ENCODE measurements around the gene GIT1.

GIT1 gene

GRCh38 chr17:29589524-29590410, at the start of gene GIT1:
Gene GIT1 (minus strand): TSS chr17:29589648. CDS start chr17:29589378, 270 bp downstream.
- DNase-seq, result peak in 50 of 58 donors; percentile 43 to 90 (median 76)

DNA sequence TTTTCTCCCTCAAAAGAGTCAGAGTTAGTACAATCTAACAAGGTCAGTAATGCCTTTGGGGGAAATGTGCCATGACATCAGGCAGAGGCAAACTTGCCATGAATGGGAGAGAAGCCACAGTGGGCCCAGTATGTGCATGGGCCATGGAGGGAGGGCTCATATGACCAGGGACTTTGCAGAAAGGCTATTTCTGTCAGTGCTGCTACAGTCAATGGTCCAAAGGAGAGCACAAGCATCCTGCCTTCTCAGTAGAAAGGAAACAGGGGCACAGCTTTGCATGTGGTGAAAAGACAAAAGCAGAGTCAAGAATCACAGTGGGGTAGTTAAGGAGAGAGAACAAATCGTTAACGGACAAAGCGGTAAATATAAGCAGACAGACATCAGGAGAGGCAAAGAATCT, 44.4 kb upstream of the GIT1 start:
- DNase-seq, result peak in 1 of 58 donors; percentile 9

GRCh38 chr17:29630630-29631193, 41.3 kb upstream of the GIT1 start:
- no peak for DNase-seq

DNA sequence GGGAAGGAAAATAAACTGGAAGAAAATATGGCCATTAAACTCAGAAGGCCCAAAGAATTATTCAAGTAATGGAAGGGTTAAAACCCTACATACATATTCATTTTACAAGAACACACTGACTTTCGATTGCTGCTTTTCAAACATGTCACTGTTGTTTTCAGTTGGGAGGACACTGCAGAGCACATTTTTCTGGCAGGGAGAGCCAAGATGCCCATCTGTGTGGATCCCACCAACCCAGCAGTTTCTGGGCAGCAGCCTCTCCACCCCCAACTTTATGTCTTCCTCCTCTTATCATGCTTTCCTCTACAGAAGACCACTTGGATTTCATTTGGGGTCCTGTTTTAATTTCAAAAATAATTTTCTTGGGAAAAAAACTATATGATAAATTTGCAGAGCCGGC, 40.4 kb upstream of the GIT1 start:
- no peak for DNase-seq

DNA sequence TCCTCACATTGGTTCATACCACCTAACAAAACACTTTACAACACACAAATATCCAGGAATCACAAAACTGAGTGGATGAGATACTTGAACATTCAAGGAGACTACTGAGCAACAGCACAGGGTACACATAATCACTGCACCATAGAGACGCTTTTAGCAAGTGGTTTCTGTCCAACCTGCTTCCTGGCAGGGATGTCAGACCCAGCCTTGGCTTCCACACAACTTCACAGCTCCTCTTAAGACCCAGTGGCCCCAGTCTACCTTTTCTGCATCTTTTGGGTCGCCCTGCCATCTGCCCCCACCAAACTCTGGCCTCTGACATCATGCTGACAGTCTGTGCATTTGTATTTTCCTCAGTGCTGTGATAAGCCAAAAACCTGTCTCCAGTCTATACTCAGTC, 39.2 kb upstream of the GIT1 start:
- peak in 1 of 58 donors; percentile 27 for DNase-seq

- DNase-seq, result no peak
Observed at GRCh38 chr17:29627951-29628350, 38.5 kb upstream of the GIT1 start.

GRCh38 chr17:29625037-29625750, 35.7 kb upstream of the GIT1 start:
- peak in 32 of 58 donors; percentile 15 to 78 (median 45) for DNase-seq

- no peak for DNase-seq
Observed at GRCh38 chr17:29624586-29624985, 35.1 kb upstream of the GIT1 start.

DNA sequence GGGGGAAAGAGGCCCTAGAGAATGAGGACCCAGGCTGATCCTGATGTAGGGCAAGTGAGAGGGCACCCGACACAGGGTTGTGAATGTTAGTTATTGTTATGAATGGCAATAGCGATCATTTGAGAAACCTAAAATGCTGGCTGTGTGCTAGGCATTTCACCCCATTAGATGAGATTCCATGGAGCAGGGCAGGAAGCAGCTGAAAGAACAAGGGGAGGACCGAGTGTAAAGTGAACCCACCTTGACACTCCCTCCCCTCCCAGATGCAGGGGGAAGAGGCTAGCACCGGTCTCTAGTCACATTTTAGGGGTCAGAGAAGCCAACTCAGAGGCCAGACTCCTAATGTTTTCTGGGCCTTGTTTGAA, 33.8 kb upstream of the GIT1 start:
- no peak for DNase-seq

DNA sequence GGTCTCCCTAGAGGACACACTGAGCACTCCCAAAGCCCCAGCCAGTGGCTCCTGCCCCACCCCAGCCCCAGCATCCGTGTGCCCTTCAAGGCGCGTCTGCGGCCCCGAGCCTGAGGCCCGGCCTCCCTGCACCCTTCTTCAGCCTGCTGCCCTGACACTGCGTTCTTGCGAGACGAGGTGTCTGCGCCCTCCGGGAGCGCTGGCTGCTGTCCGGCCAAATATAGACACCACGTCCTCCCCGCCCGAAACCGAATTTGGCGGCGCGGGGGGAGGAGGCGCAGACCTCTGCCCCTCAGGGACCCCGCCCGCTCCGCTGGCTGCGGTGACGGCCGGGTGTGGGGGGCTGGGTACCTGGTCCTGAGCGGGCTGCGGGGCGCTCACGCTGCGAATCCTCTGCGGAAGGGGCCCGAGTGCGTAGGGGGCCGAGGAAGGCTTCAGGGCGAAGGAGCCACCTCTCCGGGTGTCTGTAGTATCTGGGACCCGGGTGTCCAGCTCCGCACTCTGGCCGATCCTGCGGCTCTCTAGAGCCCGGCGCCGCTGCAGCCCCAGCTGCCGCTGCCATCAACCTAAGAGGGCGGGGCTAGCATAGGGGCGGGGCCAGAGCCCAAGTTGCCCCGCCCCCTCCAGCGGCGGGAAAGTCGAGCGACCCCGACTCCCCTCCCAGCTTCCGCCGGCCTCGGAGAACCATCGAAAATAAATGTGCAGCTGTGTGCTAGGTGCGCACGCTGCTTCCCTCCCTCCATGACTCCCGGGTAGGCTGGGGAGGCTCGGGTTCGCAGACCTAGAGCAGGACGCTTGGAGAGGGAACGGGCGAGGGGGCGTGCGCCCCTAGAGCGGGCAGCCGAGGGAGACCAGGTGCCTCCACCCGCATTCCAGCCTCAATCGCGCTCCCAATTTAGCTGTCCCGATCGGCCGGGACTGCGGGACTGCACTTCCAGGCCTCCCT, 33.2 kb upstream of the GIT1 start, which contains the start of gene CORO6:
Gene CORO6, minus strand, starts transcription at position 576 of the 946 bp plus-strand sequence. CDS start 1,491 bp downstream, outside the sequence.
- peak in 37 of 58 donors; percentile 18 to 70 (median 44) for DNase-seq

DNA sequence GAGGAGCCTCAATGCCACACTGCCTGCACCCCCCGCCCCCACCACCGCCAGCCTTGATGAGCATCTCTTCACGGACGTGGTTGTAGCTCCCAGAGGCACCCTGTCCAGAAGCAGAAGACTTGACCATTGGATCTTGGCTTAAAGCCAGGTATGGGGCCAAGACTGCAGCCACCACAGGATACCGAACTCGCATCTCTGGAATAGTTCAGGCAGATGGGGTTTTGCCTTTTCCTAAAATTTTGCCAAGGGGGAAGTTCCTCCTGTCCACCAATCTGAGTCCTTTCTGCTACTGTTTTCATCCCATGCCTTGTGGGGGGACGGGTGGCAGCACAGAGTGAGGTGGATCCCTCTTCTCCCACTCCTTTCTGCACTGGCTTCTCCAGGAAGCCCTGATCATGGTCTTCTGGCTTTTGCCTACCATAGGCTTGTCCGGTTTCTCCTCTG, 32.3 kb upstream of the GIT1 start:
- DNase-seq, result peak in 1 of 58 donors; percentile 31

GRCh38 chr17:29620779-29621500, 31.5 kb upstream of the GIT1 start:
- DNase-seq, result no peak

DNA sequence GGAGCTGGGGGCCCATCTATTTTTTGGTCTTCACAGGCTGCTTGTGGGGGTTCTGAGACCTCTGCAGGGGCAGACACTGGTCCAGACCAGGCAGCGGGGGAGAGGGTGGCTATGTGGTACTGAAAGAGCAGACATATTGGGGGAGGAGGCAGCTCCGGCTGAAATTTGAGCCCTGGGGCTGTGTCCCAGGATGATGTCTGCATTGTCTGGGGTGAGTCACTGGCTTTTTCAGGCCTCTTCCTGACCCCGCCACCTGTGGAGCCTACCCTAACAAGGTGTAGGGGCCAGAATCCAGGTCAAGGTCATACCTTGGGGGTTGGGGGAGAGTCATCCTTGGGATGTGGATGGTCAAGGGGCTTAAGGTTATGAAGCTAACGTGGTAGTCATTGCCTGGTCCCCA, 30.8 kb upstream of the GIT1 start:
- no peak for DNase-seq

GRCh38 chr17:29619251-29619650, 29.8 kb upstream of the GIT1 start:
- DNase-seq, result peak in 3 of 58 donors; percentile 23 to 43 (median 23)

- no peak for DNase-seq
Observed at GRCh38 chr17:29618272-29619065, 29.0 kb upstream of the GIT1 start.

GRCh38 chr17:29617481-29618271, 28.2 kb upstream of the GIT1 start:
- DNase-seq, result peak in 46 of 58 donors; percentile 19 to 78 (median 59)

DNA sequence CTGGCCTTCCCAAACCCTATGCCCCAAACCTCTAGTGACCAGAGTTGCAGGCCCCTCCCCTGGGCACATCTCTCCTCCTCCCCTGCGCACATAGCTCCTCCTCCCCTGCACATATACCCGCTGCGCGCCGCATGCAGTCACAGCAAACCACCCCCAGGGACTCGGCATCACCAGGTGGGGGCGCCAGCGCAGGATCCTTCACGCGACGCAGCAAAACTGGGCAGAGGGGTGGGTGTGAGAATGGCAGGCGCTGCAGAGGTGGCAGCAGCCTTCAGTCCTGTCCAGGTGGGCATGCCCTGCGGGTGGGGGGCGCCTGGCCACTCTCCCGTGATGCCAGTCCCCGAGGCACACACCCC, 27.7 kb upstream of the GIT1 start:
- DNase-seq, result peak in 51 of 58 donors; percentile 30 to 87 (median 75)
